Choroid plexus epithelial cell (primary cell): Measurements from ENCODE around the gene GMDS.

Experiments
- DNase-seq: peaks from one replicate; pipeline ENCODE4 v3.0.0-alpha.2; 2010; ENCODE audit warnings: low read depth
- H3K4me3 ChIP-seq: 2 replicates; pipeline ENCODE4 v1.5.1; 2011; ENCODE audit warnings: low read depth, mild to moderate bottlenecking, control low read depth, low read length, moderate library complexity
- CTCF ChIP-seq: conservative IDR thresholded peaks from 2 replicates; pipeline ENCODE4 v1.5.1; 2011; ENCODE audit warnings: low read depth, mild to moderate bottlenecking, control low read depth, inconsistent platforms, low read length, moderate library complexity

GMDS gene

GRCh38 chr6:1815827-1816452, 429.5 kb downstream of the GMDS start:
- TF ChIP-seq CTCF, result no peak
- H3K4me3 ChIP-seq, result no peak overlapping the region
- DNase-seq, result no peak

GRCh38 chr6:1814279-1814678, 431.1 kb downstream of the GMDS start:
- no peak for DNase-seq
- no peak for TF ChIP-seq CTCF
- no peak overlapping the region for H3K4me3 ChIP-seq

GRCh38 chr6:1812487-1812886, 432.9 kb downstream of the GMDS start:
- H3K4me3 ChIP-seq, result no peak overlapping the region
- no peak for DNase-seq
- no peak for TF ChIP-seq CTCF

GRCh38 chr6:1812034-1812433, 433.4 kb downstream of the GMDS start:
- DNase-seq, result no peak
- no peak for TF ChIP-seq CTCF
- H3K4me3 ChIP-seq, result no peak overlapping the region

- no peak for DNase-seq
- TF ChIP-seq CTCF, result no peak
- no peak overlapping the region for H3K4me3 ChIP-seq
Measured at GRCh38 chr6:1810880-1811279, 434.5 kb downstream of the GMDS start.

GRCh38 chr6:1809291-1809988, 436.0 kb downstream of the GMDS start:
- TF ChIP-seq CTCF, result no peak
- DNase-seq, result no peak
- H3K4me3 ChIP-seq, result no peak overlapping the region

GRCh38 chr6:1806935-1807334, 438.5 kb downstream of the GMDS start:
- TF ChIP-seq CTCF, result no peak
- H3K4me3 ChIP-seq, result no peak overlapping the region
- DNase-seq, result no peak
